K562 (cell line): ENCODE measurements around the gene SYNE1. TPM values are rescaled to one million over a fixed set of nuclear protein-coding genes. Genes with fewer than 3 reads are reported as not detected.

Experiments used
- CHD7 ChIP-seq: fragments of 200-600 bp; sonication (generic); IDR thresholded peaks from one replicate; pipeline ENCODE4 v1.6.1; 2012; ENCODE audit warnings: mild to moderate bottlenecking, low read depth, low read length, inconsistent platforms
- FOXP1 ChIP-seq: sonication (generic); formaldehyde crosslinking; IDR thresholded peaks from 2 replicates; pipeline ENCODE4 v1.8.0; 2022; ENCODE audit warnings: mild to moderate bottlenecking, missing genetic modification reagents
- TEAD4 ChIP-seq, 2 experiments: sonication (generic) in 1 of 2; formaldehyde crosslinking in 1 of 2; IDR thresholded peaks; 2 replicates each; pipeline versions ENCODE4 v1.6.1 to v1.8.0; 2012 to 2022; ENCODE audit warnings: borderline replicate concordance in 1 of 2, inconsistent platforms in 1 of 2, low read length in 1 of 2, mild to moderate bottlenecking in 1 of 2, missing genetic modification reagents in 1 of 2
- ZBTB11 ChIP-seq, 3 experiments: fragments of 200-800 bp in 1 of 3; fragments of 250-450 bp in 1 of 3; fragments of 450-650 bp in 1 of 3; sonication (Bioruptor Pico) in 1 of 3; sonication (Bioruptor generic) in 1 of 3; formaldehyde crosslinking in 1 of 3; IDR thresholded peaks; 2 replicates each; pipeline versions ENCODE4 v1.6.1 to v1.8.0; 2016 to 2022; ENCODE audit warnings: mild to moderate bottlenecking in 2 of 3, missing genetic modification characterization in 2 of 3, missing compliant biosample characterization in 1 of 3, moderate library complexity in 1 of 3
- ZNF121 ChIP-seq: sonication (generic); formaldehyde crosslinking; conservative IDR thresholded peaks from 2 replicates; pipeline ENCODE4 v1.8.0; 2022; ENCODE audit warnings: missing genetic modification reagents
- ZNF699 ChIP-seq: fragments of 250-450 bp; sonication (Bioruptor Pico); IDR thresholded peaks from 2 replicates; pipeline ENCODE4 v1.8.0; 2021; ENCODE audit warnings: mild to moderate bottlenecking, moderate library complexity; ENCODE audit not compliant: insufficient replicate concordance
- polyA plus RNA-seq, 8 experiments: library from polyadenylated mRNA; depleted of rRNA in 4 of 8; stranded (reverse) in 5 of 8; unstranded in 3 of 8; fragments of >200 nt; fragmentation: Nextera tagmentation in 2 of 8; fragmentation: Illumina TruSeq in 1 of 8; extraction: Ambion mirVana in 2 of 8; extraction: Trizol in 1 of 8; gene quantifications; 2 replicates each; pipeline versions ENCODE4 v1.2.1 to v1.2.3, GENCODE V29; 2011 to 2014; ENCODE audit warnings: inconsistent platforms in 1 of 8, missing spikeins in 1 of 8
- total RNA-seq, 7 experiments: library from RNA; depleted of rRNA in 6 of 7; stranded (reverse); fragments of >200 nt in 6 of 7; fragmentation: Illumina TruSeq in 2 of 7; extraction: Trizol in 2 of 7; gene quantifications; 2 replicates each; pipeline versions ENCODE4 v1.2.1 to v1.2.3, GENCODE V29; 2011 to 2021; ENCODE audit warnings: low replicate concordance in 1 of 7

SYNE1 gene
- total and polyA plus RNA-seq, 9 of the 15 experiments (the other 6 are each of a cell fraction or from before 2014, with no cell fraction given) = under 0.01 to 0.42 (median 0.08) TPM; not detected in 1

GRCh38 chr6:152273638-152274037 is 363.5 kb downstream of the SYNE1 start (continued):
- TF ChIP-seq CHD7 (no peak), ZNF699 (no peak), ZBTB11 (CRISPR knock-in tag; IDR thresholded peaks at IDR 0.05) (no peak), ZNF121 (CRISPR knock-in tag) (no peak), TEAD4 (IDR thresholded peaks at IDR 0.05; ENCODE audit: low read length) (no peak), TEAD4 (CRISPR knock-in tag; IDR thresholded peaks at IDR 0.05; ENCODE audit: borderline replicate concordance) (no peak), FOXP1 (CRISPR knock-in tag) (no peak)
